ENCODE results near the gene ABTB2. TPM values are rescaled to one million over a fixed set of nuclear protein-coding genes. Genes with fewer than 3 reads are reported as not detected.

ABTB2 gene
- total and polyA plus RNA-seq, 4 donors = 0.73 to 3.3 (median 2.7) TPM

- Histone ChIP-seq H3K9ac (ENCODE audit: insufficient read depth in 1 of 2, low read length in 2 of 2) (no peak overlapping the region), H3K4me1 (ENCODE audit: control insufficient read depth in 5 of 5, insufficient read depth in 5 of 5, low read length in 5 of 5) (peaks cover 0 to 4% (median 0%) of the 10 kb centered on the region in 5 donors), H3K4me3 (no peak overlapping the region), H3K27ac (ENCODE audit: low read depth in 1 of 2, low read length in 1 of 2) (no peak overlapping the region), H3K27me3 (ENCODE audit: control insufficient read depth in 3 of 3, insufficient read depth in 3 of 3, low read length in 2 of 3) (no peaks in the 10 kb centered on the region), H3K9me3 (ENCODE audit: control insufficient read depth in 4 of 4, insufficient read depth in 3 of 4, low read length in 3 of 4) (peaks cover 0 to 18% (median 3%) of the 10 kb centered on the region in 4 donors), H3K36me3 (ENCODE audit: control insufficient read depth in 4 of 4, insufficient read depth in 4 of 4, low read length in 4 of 4) (no peaks in the 10 kb centered on the region)
- WGBS, 2 donors = 91 to 100% methylated on average over 1 of the region's 1 CpG
- DNase-seq (no peak), ATAC-seq (ENCODE audit: insufficient read depth, low FRiP score) (no peak)
- TF ChIP-seq CTCF (IDR thresholded peaks at IDR 0.05; ENCODE audit: control extremely low read depth, extremely low read depth) = no peak
These were observed 15.9 kb upstream of the ABTB2 start for GRCh38 chr11:34373727-34374126.

GRCh38 chr11:34366522-34366921 lies 8.7 kb upstream of the ABTB2 start:
- ATAC-seq (ENCODE audit: insufficient read depth, low FRiP score) (no peak), DNase-seq (no peak)
- no peak for TF ChIP-seq CTCF (IDR thresholded peaks at IDR 0.05; ENCODE audit: control extremely low read depth, extremely low read depth)
- Histone ChIP-seq H3K9ac (ENCODE audit: insufficient read depth in 1 of 2, low read length in 2 of 2) (no peak overlapping the region), H3K27ac (ENCODE audit: low read depth in 1 of 2, low read length in 1 of 2) (no peak overlapping the region), H3K36me3 (ENCODE audit: control insufficient read depth in 4 of 4, insufficient read depth in 4 of 4, low read length in 4 of 4) (no peaks in the 10 kb centered on the region), H3K4me1 (ENCODE audit: control insufficient read depth in 5 of 5, insufficient read depth in 5 of 5, low read length in 5 of 5) (peaks cover 0 to 4% (median 0%) of the 10 kb centered on the region in 5 donors), H3K9me3 (ENCODE audit: control insufficient read depth in 4 of 4, insufficient read depth in 3 of 4, low read length in 3 of 4) (no peaks in the 10 kb centered on the region), H3K27me3 (ENCODE audit: control insufficient read depth in 3 of 3, insufficient read depth in 3 of 3, low read length in 2 of 3) (no peaks in the 10 kb centered on the region), H3K4me3 (no peak overlapping the region)
- WGBS, 2 donors = 55 to 63% methylated on average over 2 of the region's 2 CpGs

GRCh38 chr11:34364102-34364501 lies 6.3 kb upstream of the ABTB2 start:
- DNase-seq = no peak
- Histone ChIP-seq H3K9ac (ENCODE audit: insufficient read depth in 1 of 2, low read length in 2 of 2) (no peak overlapping the region), H3K9me3 (ENCODE audit: control insufficient read depth in 4 of 4, insufficient read depth in 3 of 4, low read length in 3 of 4) (no peaks in the 10 kb centered on the region), H3K36me3 (ENCODE audit: control insufficient read depth in 4 of 4, insufficient read depth in 4 of 4, low read length in 4 of 4) (no peaks in the 10 kb centered on the region), H3K27me3 (ENCODE audit: control insufficient read depth in 3 of 3, insufficient read depth in 3 of 3, low read length in 2 of 3) (no peaks in the 10 kb centered on the region), H3K4me1 (ENCODE audit: control insufficient read depth in 5 of 5, insufficient read depth in 5 of 5, low read length in 5 of 5) (peaks cover 0 to 2% (median 0%) of the 10 kb centered on the region in 5 donors), H3K27ac (ENCODE audit: low read depth in 1 of 2, low read length in 1 of 2) (no peak overlapping the region), H3K4me3 (no peak overlapping the region)
- no peak for ATAC-seq (ENCODE audit: insufficient read depth, low FRiP score)
- WGBS, 2 donors = 21 to 38% methylated on average over 3 of the region's 3 CpGs
- no peak for TF ChIP-seq CTCF (IDR thresholded peaks at IDR 0.05; ENCODE audit: control extremely low read depth, extremely low read depth)
